SW 1271 (cell line): ENCODE results near the gene CLDN15.

ENCODE experiments used
- DNase-seq, 2 experiments: peaks; one replicate each; lab custom pipeline; 2025; lab: John Stamatoyannopoulos, UW

Gene CLDN15

GRCh38 chr7:101244375-101245146, 7.0 kb upstream of the CLDN15 start, which contains the start of gene FIS1:
Gene FIS1 (minus strand): TSS chr7:101245081. CDS start chr7:101245004, 77 bp downstream.
- DNase-seq, result peak; percentile 79 to 91

- DNase-seq, result no peak
Observed at GRCh38 chr7:101243646-101244374, 6.2 kb upstream of the CLDN15 start.

GRCh38 chr7:101241443-101242349, 4.1 kb upstream of the CLDN15 start:
- DNase-seq, result no peak

GRCh38 chr7:101241015-101241363, 3.4 kb upstream of the CLDN15 start:
- DNase-seq, result no peak

GRCh38 chr7:101240226-101241014, 2.8 kb upstream of the CLDN15 start:
- no peak for DNase-seq

- DNase-seq, result no peak
Observed at GRCh38 chr7:101239951-101240220, 2.3 kb upstream of the CLDN15 start.

GRCh38 chr7:101239191-101239950, 1.8 kb upstream of the CLDN15 start:
- DNase-seq, result no peak

- DNase-seq, result no peak
Observed at GRCh38 chr7:101238226-101239182, 902 bp upstream of the CLDN15 start.

GRCh38 chr7:101236292-101236835, 1.2 kb downstream of the CLDN15 start:
- no peak for DNase-seq

GRCh38 chr7:101235522-101235921, 2.1 kb downstream of the CLDN15 start:
- no peak for DNase-seq

GRCh38 chr7:101235050-101235449, 2.6 kb downstream of the CLDN15 start:
- DNase-seq, result no peak

- DNase-seq, result no peak
Observed at GRCh38 chr7:101234636-101235035, 3.0 kb downstream of the CLDN15 start.

GRCh38 chr7:101233907-101234547, 3.6 kb downstream of the CLDN15 start:
- no peak for DNase-seq

- no peak for DNase-seq
Observed at GRCh38 chr7:101232141-101232850, 5.3 kb downstream of the CLDN15 start.

GRCh38 chr7:101231644-101232043, 6.0 kb downstream of the CLDN15 start:
- DNase-seq, result no peak

- no peak for DNase-seq
Observed at GRCh38 chr7:101226721-101227120, 10.9 kb downstream of the CLDN15 start.

GRCh38 chr7:101225650-101226049, 12.0 kb downstream of the CLDN15 start:
- DNase-seq, result no peak

- no peak for DNase-seq
Observed at GRCh38 chr7:101223528-101223927, 14.1 kb downstream of the CLDN15 start.
